GM21526 (cell line): Measurements from ENCODE around the gene HNMT.
"Not testable (repeated sequence)": the region's sequence is repeated elsewhere in the genome, so short reads cannot be mapped to it uniquely, and the experiment has no call there.

Experiments used
- ATAC-seq: cut with Tn5 transposase; IDR thresholded peaks from one replicate; pipeline ENCODE4 v1.9.1; 2021; ENCODE audit warnings: moderate library complexity; ENCODE audit not compliant: unreplicated experiment, low FRiP score

HNMT gene

GRCh38 chr2:137945229-137945628, 19.0 kb upstream of the HNMT start:
- ATAC-seq: no peak

DNA sequence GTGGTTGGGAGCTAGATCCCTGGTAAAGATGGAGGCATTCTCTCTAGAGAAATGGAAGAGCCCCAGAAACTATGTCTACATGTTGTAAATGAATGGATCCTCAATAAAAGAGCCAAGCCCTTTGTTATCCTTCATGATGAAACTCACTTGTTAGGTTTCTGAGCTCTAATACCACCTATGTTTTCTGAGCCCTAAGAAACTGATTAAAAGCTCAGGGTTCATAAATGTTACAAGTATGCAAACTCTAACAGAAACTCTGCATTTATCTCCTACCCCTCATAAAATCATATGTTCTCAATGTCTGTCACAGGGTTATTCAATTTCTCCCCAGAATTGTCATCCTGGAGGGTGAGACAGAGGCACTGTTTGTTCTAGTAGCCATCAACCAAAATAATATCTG, 18.0 kb upstream of the HNMT start:
- no peak for ATAC-seq

GRCh38 chr2:137947032-137947727, 17.1 kb upstream of the HNMT start:
- no peak for ATAC-seq

- peak; percentile 41 for ATAC-seq
Observed at GRCh38 chr2:137947728-137948336, 16.4 kb upstream of the HNMT start.

- ATAC-seq: no peak
Observed at GRCh38 chr2:137948894-137949293, 15.4 kb upstream of the HNMT start.

DNA sequence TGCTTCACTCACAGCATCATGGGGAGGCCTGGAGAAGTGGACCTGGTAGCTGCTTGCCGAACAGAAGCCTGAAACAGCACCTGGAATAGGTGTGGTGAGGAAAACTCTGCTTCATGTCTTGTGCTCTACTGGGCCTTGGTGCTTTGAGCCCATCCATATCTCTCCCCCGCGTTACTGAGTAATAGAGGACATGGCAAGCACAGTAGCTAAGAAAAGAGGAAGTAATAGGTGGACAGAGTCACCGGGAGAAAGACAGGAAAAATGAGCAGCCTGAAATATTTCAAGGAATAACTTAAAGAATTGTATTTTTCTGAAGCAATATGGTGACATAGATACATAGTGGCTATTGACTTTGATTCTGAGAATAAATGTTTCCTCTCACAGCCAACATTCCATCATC, 14.0 kb upstream of the HNMT start:
- ATAC-seq: no peak

- ATAC-seq: no peak
Observed at GRCh38 chr2:137951586-137951985, 12.7 kb upstream of the HNMT start.

- peak; percentile 52 for ATAC-seq
Observed at GRCh38 chr2:137952586-137953129, 11.6 kb upstream of the HNMT start.

GRCh38 chr2:137955536-137955935, 8.7 kb upstream of the HNMT start:
- no peak for ATAC-seq

GRCh38 chr2:137957033-137957432, 7.2 kb upstream of the HNMT start:
- no peak for ATAC-seq

- ATAC-seq: no peak
Observed at GRCh38 chr2:137959166-137959565, 5.1 kb upstream of the HNMT start.

DNA sequence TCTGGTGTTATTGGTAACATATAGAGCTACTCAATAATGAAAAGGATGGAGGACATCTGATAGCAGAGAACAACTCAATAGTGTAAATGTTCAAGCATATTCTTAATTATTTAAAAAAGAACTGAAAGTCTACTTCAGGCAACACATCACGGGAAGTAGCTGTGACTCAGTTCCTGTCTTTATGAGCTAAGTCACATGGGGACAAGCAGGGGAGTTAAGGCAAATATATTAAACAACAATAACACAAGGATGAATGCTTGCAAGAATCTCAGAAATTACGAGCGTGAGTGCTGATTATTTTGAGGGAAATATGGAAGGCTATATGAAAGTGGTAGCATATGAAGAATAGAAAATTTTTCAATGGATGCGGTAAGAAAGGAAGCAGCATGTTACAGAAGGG, 4.0 kb upstream of the HNMT start:
- no peak for ATAC-seq

GRCh38 chr2:137961602-137962001, 2.7 kb upstream of the HNMT start:
- ATAC-seq: no peak

DNA sequence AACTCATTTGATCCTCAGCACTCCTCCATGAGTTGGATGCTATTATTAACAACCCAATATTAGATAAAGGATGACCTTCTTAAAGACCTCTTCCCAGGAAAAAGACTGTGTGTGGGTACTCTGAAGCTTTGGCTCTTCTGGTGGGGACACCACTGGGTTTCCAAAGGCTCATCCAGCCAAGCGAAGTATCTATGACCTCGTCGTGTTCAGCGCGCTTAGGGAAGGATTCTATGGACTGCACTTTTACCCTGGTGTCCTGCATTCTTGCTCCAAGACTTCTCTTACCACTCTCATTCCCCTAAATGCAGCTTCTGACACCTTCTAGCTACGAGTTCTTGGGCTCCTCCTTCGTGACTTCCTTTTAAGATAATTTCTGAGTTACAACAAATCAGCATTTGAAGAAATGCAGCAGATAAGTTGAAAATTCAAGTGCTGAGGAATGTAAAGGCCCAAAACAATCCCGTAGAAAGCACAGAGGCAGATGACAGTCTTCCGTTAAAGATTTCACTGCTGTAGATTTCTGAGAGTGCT, 673 bp upstream of the HNMT start:
- ATAC-seq: no peak

DNA sequence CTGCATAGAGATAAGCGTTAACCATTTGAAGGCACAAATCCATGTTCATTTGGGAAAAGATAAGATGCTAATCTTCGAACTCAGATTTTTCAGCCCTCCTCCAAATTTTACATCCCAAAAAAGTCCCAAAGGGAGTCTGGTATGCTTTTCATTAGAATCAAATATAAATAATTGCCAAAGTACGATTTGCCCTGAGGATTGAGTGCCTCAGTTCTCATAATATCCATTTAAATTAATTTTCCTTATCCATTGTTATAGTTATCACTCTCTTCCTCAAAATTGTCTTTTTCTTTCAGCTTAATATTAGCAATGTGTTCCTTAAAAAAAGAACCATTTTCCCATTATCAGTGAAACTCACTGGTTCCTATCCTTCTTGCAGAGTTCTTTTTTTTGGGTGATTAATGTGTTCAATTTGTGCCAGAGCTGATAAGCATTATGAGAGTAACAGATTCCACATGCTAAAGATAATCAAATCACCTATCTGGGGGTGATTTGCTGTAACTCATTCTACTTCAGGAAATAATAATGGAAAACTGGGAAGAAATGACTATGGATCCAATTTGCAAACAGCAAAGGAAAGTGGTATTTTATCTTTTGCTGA, 686 bp downstream of the HNMT start:
- no peak for ATAC-seq

- ATAC-seq: no peak
Observed at GRCh38 chr2:137966043-137966442, 1.8 kb downstream of the HNMT start.

GRCh38 chr2:137967042-137967441, 2.8 kb downstream of the HNMT start:
- ATAC-seq: no peak

DNA sequence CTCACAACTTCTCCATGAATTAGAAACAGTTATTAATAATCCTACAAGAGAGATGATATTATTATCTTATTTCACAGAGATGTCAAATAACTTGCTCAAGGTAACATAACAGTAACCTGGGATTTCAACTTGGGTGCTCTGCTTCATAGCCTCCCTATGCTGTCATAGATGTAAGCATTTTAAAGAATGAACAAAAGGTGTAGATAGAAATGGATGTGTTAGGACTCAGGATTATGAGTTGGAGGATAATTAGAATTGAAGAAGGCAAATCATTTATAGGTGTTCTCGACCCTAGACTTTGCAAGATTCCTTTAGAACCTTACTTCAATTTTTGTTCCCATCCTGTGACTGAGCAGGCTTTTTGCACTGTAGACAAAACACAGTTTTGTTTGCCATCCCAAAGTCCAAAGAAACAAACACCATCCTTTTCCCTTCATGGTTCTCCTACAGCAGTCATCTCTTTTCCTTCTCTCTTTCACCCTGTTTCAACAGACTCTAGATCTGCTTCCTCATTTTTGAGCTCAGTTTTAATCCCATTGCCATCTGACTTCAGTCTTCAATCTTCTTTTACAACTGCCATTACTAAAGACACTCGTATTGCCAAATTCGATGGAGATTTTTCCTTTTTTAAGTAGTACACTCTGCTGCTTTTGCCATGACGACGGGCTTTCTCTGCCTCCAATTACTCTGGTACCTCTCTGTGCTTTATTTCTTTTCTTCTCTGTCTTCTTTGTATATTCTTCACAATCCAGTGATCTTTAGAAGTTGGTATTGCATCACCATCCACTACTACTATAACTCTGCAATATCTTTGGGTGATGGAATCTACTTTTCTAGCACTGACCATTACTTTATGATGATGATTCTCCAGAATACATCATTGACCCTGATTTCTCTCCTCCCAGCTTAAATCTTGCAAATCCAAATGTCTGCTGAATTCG, 4.5 kb downstream of the HNMT start:
- no peak for ATAC-seq

GRCh38 chr2:137969418-137969765, 5.1 kb downstream of the HNMT start:
- ATAC-seq: no peak

DNA sequence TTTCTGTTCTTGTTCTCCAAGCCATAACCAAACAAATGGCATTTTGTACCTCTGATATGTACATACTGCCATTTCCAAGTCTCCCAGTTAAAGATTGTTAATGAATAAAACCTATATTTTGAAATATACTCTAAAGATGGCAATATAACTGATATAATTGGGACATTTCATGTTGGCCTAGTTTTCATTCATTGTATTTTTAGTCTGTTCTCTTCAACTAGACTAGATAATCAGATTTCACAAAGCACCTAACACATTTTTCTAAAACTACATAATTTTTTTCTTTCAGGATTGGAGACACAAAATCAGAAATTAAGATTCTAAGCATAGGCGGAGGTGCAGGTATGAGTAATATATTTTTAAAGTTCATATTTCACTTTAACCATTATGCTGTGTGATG, 5.6 kb downstream of the HNMT start:
- ATAC-seq: no peak

DNA sequence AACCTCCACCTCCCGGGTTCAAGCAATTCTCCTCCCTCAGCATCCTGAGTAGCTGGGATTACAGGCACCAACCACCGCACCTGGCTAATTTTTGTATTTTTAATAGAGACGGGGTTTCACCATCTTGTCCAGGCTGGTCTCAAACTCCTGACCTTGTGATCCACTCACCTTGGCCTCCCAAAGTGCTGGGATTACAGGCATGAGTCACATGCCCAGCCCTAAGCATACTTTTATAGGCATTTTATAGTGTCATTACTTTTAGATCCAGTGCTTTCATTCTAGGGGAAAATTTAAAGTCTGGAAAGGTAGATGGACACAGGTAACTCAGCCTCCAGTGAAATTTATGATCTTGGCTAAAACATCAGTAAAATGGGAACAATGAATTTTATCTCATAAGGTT, 7.0 kb downstream of the HNMT start:
- ATAC-seq: not testable (repeated sequence)
